ENCODE measurements around the gene PSMB9.
"Not testable (repeated sequence)": the region's sequence is repeated elsewhere in the genome, so short reads cannot be mapped to it uniquely, and the experiment has no call there.

PSMB9 gene

DNA sequence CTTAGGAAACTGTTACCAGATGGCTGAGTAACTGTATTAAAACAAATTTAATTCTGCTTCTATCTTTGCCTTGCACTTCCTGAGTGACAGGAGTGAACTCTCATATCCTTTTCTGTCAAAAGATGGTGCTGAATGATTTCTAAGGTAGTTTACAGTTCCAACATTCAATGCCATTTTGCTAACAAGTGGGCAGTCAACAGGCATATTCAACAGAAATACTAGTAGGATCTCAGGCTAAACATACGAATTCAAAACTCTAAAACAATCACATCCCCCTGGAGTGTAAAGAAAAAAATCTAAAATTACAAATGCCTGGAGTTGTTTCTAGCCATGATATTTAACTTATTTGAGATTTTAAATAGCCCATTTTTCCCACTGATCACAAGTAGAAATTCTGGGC is 6.7 kb downstream of the PSMB9 start:
- TF ChIP-seq, protein P1, sequence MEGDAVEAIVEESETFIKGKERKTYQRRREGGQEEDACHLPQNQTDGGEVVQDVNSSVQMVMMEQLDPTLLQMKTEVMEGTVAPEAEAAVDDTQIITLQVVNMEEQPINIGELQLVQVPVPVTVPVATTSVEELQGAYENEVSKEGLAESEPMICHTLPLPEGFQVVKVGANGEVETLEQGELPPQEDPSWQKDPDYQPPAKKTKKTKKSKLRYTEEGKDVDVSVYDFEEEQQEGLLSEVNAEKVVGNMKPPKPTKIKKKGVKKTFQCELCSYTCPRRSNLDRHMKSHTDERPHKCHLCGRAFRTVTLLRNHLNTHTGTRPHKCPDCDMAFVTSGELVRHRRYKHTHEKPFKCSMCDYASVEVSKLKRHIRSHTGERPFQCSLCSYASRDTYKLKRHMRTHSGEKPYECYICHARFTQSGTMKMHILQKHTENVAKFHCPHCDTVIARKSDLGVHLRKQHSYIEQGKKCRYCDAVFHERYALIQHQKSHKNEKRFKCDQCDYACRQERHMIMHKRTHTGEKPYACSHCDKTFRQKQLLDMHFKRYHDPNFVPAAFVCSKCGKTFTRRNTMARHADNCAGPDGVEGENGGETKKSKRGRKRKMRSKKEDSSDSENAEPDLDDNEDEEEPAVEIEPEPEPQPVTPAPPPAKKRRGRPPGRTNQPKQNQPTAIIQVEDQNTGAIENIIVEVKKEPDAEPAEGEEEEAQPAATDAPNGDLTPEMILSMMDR (IDR thresholded peaks at IDR 0.05; ENCODE audit: control extremely low read depth, extremely low read depth, low read depth, missing control alignments), result no peak
- CTCF ChIA-PET, result interaction anchor here (1.2 to 13.7 kb wide), 3 partner anchors 8 to 448 kb away, joined by 3 to 339 read pairs (median 159); partner anchors contain the start of genes PSMB8 and TAP2
- POLR2A ChIA-PET, result no interaction called here
- no peak for DNase-seq (ENCODE audit: extremely low spot score)

DNA sequence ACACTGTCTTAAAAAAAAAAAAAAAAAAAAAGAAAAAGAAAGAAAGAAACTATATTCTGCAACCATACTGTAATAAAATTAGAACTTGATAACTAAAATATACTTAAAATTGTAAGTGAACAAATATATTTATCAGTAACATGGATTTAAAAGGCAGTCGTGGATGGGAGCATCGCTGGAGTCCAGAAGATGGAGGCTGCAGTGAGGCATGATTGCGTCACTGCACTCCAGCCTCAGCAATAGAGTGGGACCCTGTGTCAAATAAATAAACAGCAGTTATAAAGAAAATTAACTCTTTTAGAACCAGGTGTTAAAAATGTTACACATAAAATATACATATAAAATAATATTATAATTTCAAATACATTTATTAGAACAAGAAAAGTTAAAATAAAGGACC is 8.7 kb downstream of the PSMB9 start:
- DNase-seq (ENCODE audit: extremely low spot score), result no peak
- CTCF ChIA-PET, result interaction anchor here (0.8 to 13.7 kb wide), 4 partner anchors 8 to 71 kb away, joined by 3 to 339 read pairs (median 10); partner anchors contain the start of genes PSMB8, PSMB9, TAP1 and TAP2
- POLR2A ChIA-PET, result no interaction called here
- TF ChIP-seq, protein P1 (IDR thresholded peaks at IDR 0.05; ENCODE audit: control extremely low read depth, extremely low read depth, low read depth, missing control alignments), result no peak

DNA sequence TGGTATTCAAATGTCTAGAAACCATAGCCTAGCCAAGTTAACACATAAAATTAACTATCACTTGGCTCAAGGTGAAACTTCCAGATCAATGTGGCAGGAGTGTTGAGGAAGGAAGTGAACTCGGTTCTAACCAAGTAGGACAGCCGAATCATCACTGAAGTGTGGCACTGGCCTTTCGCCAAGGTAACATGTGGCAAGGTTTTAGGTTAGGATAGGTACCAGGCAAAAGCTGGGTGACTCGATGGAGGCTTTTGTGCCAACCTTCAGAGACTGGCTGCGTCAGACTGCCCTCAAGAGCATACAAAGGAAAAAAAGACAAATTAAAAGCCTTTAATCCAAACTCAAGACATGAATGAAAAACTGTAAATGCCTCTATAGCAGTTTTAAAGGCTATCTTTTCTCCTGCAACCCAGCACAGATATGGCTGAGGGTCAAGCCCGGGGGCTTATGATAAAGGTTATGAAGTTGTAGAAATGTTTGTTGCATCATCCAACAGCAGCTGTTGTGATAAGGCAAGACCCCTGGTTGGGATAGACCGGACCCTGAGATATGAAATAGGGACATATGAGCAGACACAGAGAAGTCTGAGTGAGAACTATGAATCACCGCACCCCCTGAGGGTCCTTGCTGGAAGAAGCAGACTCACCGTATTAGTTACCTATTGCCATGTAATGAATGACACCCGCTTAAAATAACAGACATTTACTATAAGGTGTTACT is 11.9 kb downstream of the PSMB9 start:
- ChIA-PET POLR2A (no interaction called here), CTCF (interaction anchor here (4.7 to 13.7 kb wide), 2 partner anchors 9 to 24 kb away, joined by 159 to 339 read pairs; partner anchors contain the start of genes PSMB8, PSMB9, TAP1 and TAP2)
- no peak for DNase-seq (ENCODE audit: extremely low spot score)
- TF ChIP-seq, protein P1 (IDR thresholded peaks at IDR 0.05; ENCODE audit: control extremely low read depth, extremely low read depth, low read depth, missing control alignments), result no peak

DNA sequence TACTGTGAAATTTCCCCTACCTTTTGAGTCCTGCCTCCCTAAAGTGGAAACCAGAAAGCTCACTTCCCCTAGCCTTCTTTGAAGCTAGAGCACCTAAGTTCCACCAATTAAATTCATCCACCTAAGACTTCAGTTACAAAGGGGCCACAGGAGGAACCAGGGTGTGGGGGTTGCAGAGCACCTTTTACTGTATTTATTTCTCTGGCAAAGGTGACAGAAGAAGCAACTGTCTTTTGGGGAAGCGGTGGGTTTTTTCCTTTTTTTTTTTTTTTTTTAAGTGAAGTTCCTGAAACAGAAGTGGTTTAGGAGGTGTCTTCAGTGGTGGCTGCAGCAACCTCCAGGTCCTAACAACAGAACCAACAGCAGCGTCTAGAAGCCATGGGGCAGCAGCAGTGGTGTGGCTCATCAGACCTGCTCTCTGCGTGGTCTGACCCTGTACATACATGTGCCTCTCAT is 13.1 kb downstream of the PSMB9 start:
- peak; percentile 43 for DNase-seq (ENCODE audit: extremely low spot score)
- ChIA-PET CTCF (interaction anchor here (0.6 to 6.2 kb wide), 27 partner anchors 10 to 453 kb away, joined by 3 to 183 read pairs (median 13); partner anchors contain the start of genes HLA-DMA, HLA-DMB, PSMB9 and TAP1), POLR2A (interaction anchor here (0.6 to 1.9 kb wide), 6 partner anchors 13 to 1120 kb away, joined by 3 to 14 read pairs (median 5); partner anchors contain the start of genes PSMB9 and TAP2)
- TF ChIP-seq, protein P1 (IDR thresholded peaks at IDR 0.05; ENCODE audit: control extremely low read depth, extremely low read depth, low read depth, missing control alignments), result no peak

DNA sequence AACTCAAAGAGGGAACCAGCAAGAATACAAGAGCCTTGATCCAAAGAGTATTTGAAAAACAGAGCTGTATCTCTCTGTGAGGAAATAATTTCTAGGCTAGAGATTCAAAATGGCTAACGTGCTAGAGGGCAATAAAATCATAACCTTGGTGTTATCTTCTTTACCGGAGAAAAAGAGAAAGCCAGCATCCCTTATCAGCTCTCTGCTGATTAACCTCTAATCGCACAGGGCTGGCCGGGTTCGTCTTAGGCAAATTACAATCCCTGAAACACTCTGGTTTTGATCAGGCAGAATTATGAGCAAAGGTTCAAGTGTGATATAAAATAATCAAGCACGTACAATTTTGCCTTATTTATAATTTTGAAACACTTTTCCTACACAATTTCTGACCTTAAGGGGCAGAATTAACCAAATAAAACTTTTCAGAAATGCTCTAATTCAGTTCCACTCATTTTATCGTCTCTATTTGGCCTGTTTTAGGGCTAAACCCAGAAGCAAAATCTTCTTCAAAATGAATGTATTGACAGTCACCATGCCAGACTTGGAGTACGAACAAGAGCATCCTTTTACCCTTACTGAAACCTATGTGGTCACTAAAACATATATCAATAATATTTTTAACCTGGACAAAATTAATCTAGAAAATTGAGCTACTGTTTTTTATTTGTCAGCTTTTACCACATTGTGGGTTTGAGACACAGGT is 13.7 kb downstream of the PSMB9 start:
- TF ChIP-seq, protein P1 (IDR thresholded peaks at IDR 0.05; ENCODE audit: control extremely low read depth, extremely low read depth, low read depth, missing control alignments), result no peak
- no peak for DNase-seq (ENCODE audit: extremely low spot score)
- POLR2A ChIA-PET, result interaction anchor here (0.7 to 1.9 kb wide), 5 partner anchors 28 to 1121 kb away, joined by 3 to 14 read pairs (median 6); partner anchors contain the start of gene TAP2
- CTCF ChIA-PET, result interaction anchor here (0.6 to 6.2 kb wide), 63 partner anchors 11 to 1411 kb away, joined by 3 to 183 read pairs (median 6); partner anchors contain the start of genes BTNL2, HLA-DMA, HLA-DMB and HLA-DOB

DNA sequence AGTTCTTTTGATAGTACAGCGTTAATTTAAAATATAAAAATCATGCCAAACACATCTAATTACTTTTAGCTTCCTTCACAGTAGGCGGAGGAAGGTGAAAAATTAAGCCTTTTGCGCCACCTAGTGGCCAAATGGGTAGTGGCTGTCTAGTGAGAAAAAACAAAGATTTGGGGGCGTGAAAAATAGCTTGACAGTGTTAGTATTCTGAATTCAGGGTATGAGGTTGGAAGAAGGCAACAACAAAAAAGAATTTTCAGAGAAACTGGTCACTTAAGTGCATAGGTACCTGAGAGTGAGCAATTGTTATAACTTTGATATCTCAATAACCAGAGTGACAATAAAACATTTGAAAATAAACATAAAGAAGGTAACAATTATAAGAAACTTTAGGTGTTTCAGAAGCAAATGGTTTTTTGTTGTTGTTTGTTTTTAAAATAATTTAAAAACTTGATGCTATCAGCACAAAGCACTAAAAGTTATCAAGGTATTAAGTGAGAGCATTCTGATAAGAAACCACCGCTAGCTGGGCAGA is 14.3 kb downstream of the PSMB9 start:
- CTCF ChIA-PET, result interaction anchor here (0.6 to 6.2 kb wide), 60 partner anchors 10 to 1410 kb away, joined by 3 to 183 read pairs (median 6); partner anchors contain the start of genes BTNL2, HLA-DMA, HLA-DMB and HLA-DOB
- POLR2A ChIA-PET, result interaction anchor here (1.1 to 1.9 kb wide), 4 partner anchors 28 to 116 kb away, joined by 5 to 14 read pairs (median 8); partner anchors contain the start of gene TAP2
- DNase-seq (ENCODE audit: extremely low spot score), result peak; percentile 52
- TF ChIP-seq, protein P1 (IDR thresholded peaks at IDR 0.05; ENCODE audit: control extremely low read depth, extremely low read depth, low read depth, missing control alignments), result peak; percentile 88

DNA sequence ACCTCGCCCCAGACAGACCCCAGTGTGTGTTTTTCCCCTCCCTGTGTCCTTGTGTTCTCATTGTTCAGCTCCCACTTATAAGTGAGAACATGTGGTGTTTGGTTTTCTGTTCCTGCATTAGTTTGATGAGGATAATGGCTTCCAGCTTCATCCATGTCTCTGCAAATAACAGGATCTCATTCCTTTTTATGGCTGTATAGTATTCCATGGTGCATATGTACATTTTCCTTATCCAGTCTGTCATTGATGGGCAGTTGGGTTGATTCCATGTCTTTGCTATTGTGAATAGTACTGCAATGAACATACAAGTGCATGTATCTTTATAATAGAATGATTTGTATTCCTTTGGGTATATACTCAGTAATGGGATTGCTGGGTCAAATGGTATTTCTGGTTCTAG is 20.0 kb downstream of the PSMB9 start:
- POLR2A ChIA-PET; DNase-seq (ENCODE audit: extremely low spot score): not testable (repeated sequence)
- CTCF ChIA-PET, result interaction anchor here (1.0 to 5.2 kb wide), 2 partner anchors 20 to 35 kb away, joined by 3 to 25 read pairs; partner anchors contain the start of genes PSMB9 and TAP2

Measured in GM10248 (cell line).